ENCODE measurements around the gene ARHGAP8. TPM values are rescaled to one million over a fixed set of nuclear protein-coding genes. Genes with fewer than 3 reads are reported as not detected.
A peak's percentile ranks its signal among the peaks of the same experiment; 100 is the strongest.

The ARHGAP8 gene
- total and polyA plus RNA-seq, 2 experiments from 2014 or later, result 24.0 to 50.4 TPM

- Histone ChIP-seq H3K4me2 (no peak overlapping the region), H3K36me3 (replicated peaks; ENCODE audit: insufficient read depth, low read depth) (no peaks in the 10 kb centered on the region), H4K20me1 (ENCODE audit: insufficient read depth, poor library complexity, severe bottlenecking) (peaks cover 44% of the 10 kb centered on the region), H3K27me3 (no peaks in the 10 kb centered on the region), H3K79me2 (peaks cover 44% of the 10 kb centered on the region), H3K27ac (no peak overlapping the region), H2AFZ (no peak overlapping the region), H3K4me3 (no peak overlapping the region), H3K9me2 (replicated peaks; ENCODE audit: insufficient read depth) (no peaks in the 10 kb centered on the region), H3K4me1 (ENCODE audit: insufficient read depth) (peaks cover 26% of the 10 kb centered on the region), H3K9me3 (ENCODE audit: low read depth) (no peaks in the 10 kb centered on the region)
- TF ChIP-seq CTCF (IDR thresholded peaks at IDR 0.05; ENCODE audit: poor library complexity), result no peak
- TF ChIP-seq EZH2phosphoT487 (IDR thresholded peaks at IDR 0.05; ENCODE audit: low read depth, severe bottlenecking, unreplicated experiment), result no peak
- TF ChIP-seq EZH2 (IDR thresholded peaks at IDR 0.05; ENCODE audit: borderline replicate concordance), result no peak
- WGBS (ENCODE audit: low lambda C conversion rate, missing lambda C conversion rate), result 83% methylated on average over 18 of the region's 18 CpGs
- DNase-seq (ENCODE audit: low spot score), result no peak
These were observed 37.5 kb upstream of the ARHGAP8 start for GRCh38 chr22:44714703-44715350.

GRCh38 chr22:44718418-44718817 is 34.0 kb upstream of the ARHGAP8 start:
- no peak overlapping the region for H3K4me2 ChIP-seq
- 97% methylated on average over 3 of the region's 3 CpGs for WGBS (ENCODE audit: low lambda C conversion rate, missing lambda C conversion rate)
- no peaks in the 10 kb centered on the region for H3K9me3 ChIP-seq (ENCODE audit: low read depth)
- H3K4me3 ChIP-seq, result no peak overlapping the region
- TF ChIP-seq CTCF (IDR thresholded peaks at IDR 0.05; ENCODE audit: poor library complexity) (no peak), EZH2 (IDR thresholded peaks at IDR 0.05; ENCODE audit: borderline replicate concordance) (no peak), EZH2phosphoT487 (IDR thresholded peaks at IDR 0.05; ENCODE audit: low read depth, severe bottlenecking, unreplicated experiment) (no peak)
- H3K9me2 ChIP-seq (replicated peaks; ENCODE audit: insufficient read depth), result no peaks in the 10 kb centered on the region
- peaks cover 14% of the 10 kb centered on the region for H3K79me2 ChIP-seq
- H2AFZ ChIP-seq, result no peak overlapping the region
- H3K27ac ChIP-seq, result no peak overlapping the region
- peaks cover 15% of the 10 kb centered on the region for H4K20me1 ChIP-seq (ENCODE audit: insufficient read depth, poor library complexity, severe bottlenecking)
- peaks cover 10% of the 10 kb centered on the region for H3K4me1 ChIP-seq (ENCODE audit: insufficient read depth)
- no peaks in the 10 kb centered on the region for H3K36me3 ChIP-seq (replicated peaks; ENCODE audit: insufficient read depth, low read depth)
- no peaks in the 10 kb centered on the region for H3K27me3 ChIP-seq
- DNase-seq (ENCODE audit: low spot score), result no peak

GRCh38 chr22:44719586-44720368 is 32.6 kb upstream of the ARHGAP8 start:
- Histone ChIP-seq H3K4me3 (no peak overlapping the region), H3K27ac (no peak overlapping the region), H3K27me3 (no peaks in the 10 kb centered on the region), H3K9me2 (replicated peaks; ENCODE audit: insufficient read depth) (no peaks in the 10 kb centered on the region), H4K20me1 (ENCODE audit: insufficient read depth, poor library complexity, severe bottlenecking) (peaks cover 18% of the 10 kb centered on the region), H3K4me2 (no peak overlapping the region), H3K79me2 (peaks cover 15% of the 10 kb centered on the region), H3K4me1 (ENCODE audit: insufficient read depth) (peaks cover 19% of the 10 kb centered on the region), H3K36me3 (replicated peaks; ENCODE audit: insufficient read depth, low read depth) (no peaks in the 10 kb centered on the region), H3K9me3 (ENCODE audit: low read depth) (no peaks in the 10 kb centered on the region), H2AFZ (no peak overlapping the region)
- TF ChIP-seq CTCF (IDR thresholded peaks at IDR 0.05; ENCODE audit: poor library complexity) (no peak), EZH2 (IDR thresholded peaks at IDR 0.05; ENCODE audit: borderline replicate concordance) (no peak), EZH2phosphoT487 (IDR thresholded peaks at IDR 0.05; ENCODE audit: low read depth, severe bottlenecking, unreplicated experiment) (no peak)
- peak; percentile 70 for DNase-seq (ENCODE audit: low spot score)
- WGBS (ENCODE audit: low lambda C conversion rate, missing lambda C conversion rate), result 76% methylated on average over 13 of the region's 13 CpGs

All from hepatocyte (in vitro differentiated cells).